Osteoblast (primary cell): ENCODE data around the gene AFDN. TPM values are rescaled to one million over a fixed set of nuclear protein-coding genes. Genes with fewer than 3 reads are reported as not detected.

Source experiments
- DNase-seq: peaks from one replicate; pipeline ENCODE4 v3.0.0; 2011; ENCODE audit warnings: low spot score, mixed read lengths; ENCODE audit not compliant: insufficient read length; ENCODE audit errors: missing footprints
- H2AFZ ChIP-seq: 2 replicates; pipeline ENCODE4 v1.6.0; 2011; ENCODE audit warnings: mild to moderate bottlenecking, low read length
- H3K27ac ChIP-seq: 2 replicates; pipeline ENCODE4 v1.5.1; 2011; ENCODE audit warnings: mild to moderate bottlenecking, low read depth, low read length, moderate library complexity
- H3K27me3 ChIP-seq: 2 replicates; pipeline ENCODE4 v1.6.0; 2012; ENCODE audit warnings: mild to moderate bottlenecking, control low read depth, inconsistent platforms, low read length, moderate library complexity; ENCODE audit not compliant: insufficient read depth
- H3K36me3 ChIP-seq: 2 replicates; pipeline ENCODE4 v1.5.1; 2011; ENCODE audit warnings: mild to moderate bottlenecking, low read length, control low read depth, moderate library complexity; ENCODE audit not compliant: insufficient read depth
- H3K4me1 ChIP-seq: 2 replicates; pipeline ENCODE4 v1.5.1; 2011; ENCODE audit warnings: mild to moderate bottlenecking, low read length, control low read depth, moderate library complexity; ENCODE audit not compliant: insufficient read depth
- H3K4me2 ChIP-seq: 2 replicates; pipeline ENCODE4 v1.6.0; 2011; ENCODE audit warnings: mild to moderate bottlenecking, low read length; ENCODE audit not compliant: insufficient read depth
- H3K4me3 ChIP-seq: fragments of 200-600 bp; sonication (generic); 3 replicates; pipeline ENCODE4 v1.5.1; 2012; ENCODE audit warnings: mild to moderate bottlenecking, low read length, inconsistent platforms; ENCODE audit not compliant: insufficient read depth
- H3K79me2 ChIP-seq: 2 replicates; pipeline ENCODE4 v1.6.0; 2012; ENCODE audit warnings: mild to moderate bottlenecking, low read length, control low read depth, inconsistent platforms; ENCODE audit not compliant: insufficient read depth
- H3K9me3 ChIP-seq: 2 replicates; pipeline ENCODE4 v1.5.1; 2011; ENCODE audit warnings: low read depth, low read length, control low read depth
- H4K20me1 ChIP-seq: 2 replicates; pipeline ENCODE4 v1.6.0; 2012; ENCODE audit warnings: mild to moderate bottlenecking, low read length, control low read depth; ENCODE audit not compliant: insufficient read depth
- CTCF ChIP-seq: IDR thresholded peaks from 2 replicates; pipeline ENCODE4 v1.5.1; 2011; ENCODE audit warnings: mild to moderate bottlenecking, low read depth, low read length, moderate library complexity; ENCODE audit errors: extremely low read depth
- total RNA-seq: library from RNA; depleted of rRNA; stranded (reverse); fragments of >200 nt; gene quantifications from 2 replicates; pipeline ENCODE4 v1.2.3, GENCODE V29; 2012

Gene AFDN
- total RNA-seq, 1 donor: 52.5 TPM

- Histone ChIP-seq H4K20me1 (no peaks in the 10 kb centered on the region), H3K4me2 (no peak overlapping the region), H3K27me3 (no peaks in the 10 kb centered on the region), H3K9me3 (no peaks in the 10 kb centered on the region), H3K4me1 (peaks cover 8% of the 10 kb centered on the region), H3K4me3 (no peak overlapping the region), H2AFZ (no peak overlapping the region), H3K36me3 (peaks cover 2% of the 10 kb centered on the region), H3K27ac (no peak overlapping the region), H3K79me2 (no peaks in the 10 kb centered on the region)
- no peak for DNase-seq
- TF ChIP-seq CTCF: no peak
Observed at GRCh38 chr6:167957626-167958025, 130.9 kb downstream of the AFDN start.

GRCh38 chr6:167960579-167960978 lies 133.9 kb downstream of the AFDN start:
- Histone ChIP-seq H3K79me2 (no peaks in the 10 kb centered on the region), H2AFZ (no peak overlapping the region), H3K36me3 (peaks cover 11% of the 10 kb centered on the region)

GRCh38 chr6:167962711-167963110 lies 136.0 kb downstream of the AFDN start:
- H3K36me3 ChIP-seq: peaks cover 19% of the 10 kb centered on the region
- no peaks in the 10 kb centered on the region for H3K4me1 ChIP-seq
- H3K27me3 ChIP-seq: no peaks in the 10 kb centered on the region
- H3K9me3 ChIP-seq: no peaks in the 10 kb centered on the region
- H3K27ac ChIP-seq: no peak overlapping the region
- H4K20me1 ChIP-seq: no peaks in the 10 kb centered on the region
- no peak overlapping the region for H3K4me2 ChIP-seq
- no peak for TF ChIP-seq CTCF
- H3K79me2 ChIP-seq: no peaks in the 10 kb centered on the region
- H2AFZ ChIP-seq: no peak overlapping the region
- DNase-seq: no peak
- H3K4me3 ChIP-seq: no peak overlapping the region

More at GRCh38 chr6:167960579-167960978, 133.9 kb downstream of the AFDN start:
- TF ChIP-seq CTCF: no peak
- H3K4me3 ChIP-seq: no peak overlapping the region
- H3K9me3 ChIP-seq: no peaks in the 10 kb centered on the region
- no peaks in the 10 kb centered on the region for H4K20me1 ChIP-seq
- H3K27me3 ChIP-seq: no peaks in the 10 kb centered on the region
- H3K4me1 ChIP-seq: peaks cover 8% of the 10 kb centered on the region
- no peak for DNase-seq
- no peak overlapping the region for H3K27ac ChIP-seq
- H3K4me2 ChIP-seq: no peak overlapping the region

- DNase-seq: no peak
- no peak for TF ChIP-seq CTCF
- Histone ChIP-seq H4K20me1 (no peaks in the 10 kb centered on the region), H3K79me2 (no peaks in the 10 kb centered on the region), H3K4me3 (no peak overlapping the region), H3K36me3 (peaks cover 19% of the 10 kb centered on the region), H3K27me3 (no peaks in the 10 kb centered on the region), H2AFZ (no peak overlapping the region), H3K27ac (no peak overlapping the region), H3K4me2 (no peak overlapping the region), H3K9me3 (no peaks in the 10 kb centered on the region), H3K4me1 (no peaks in the 10 kb centered on the region)
Observed at GRCh38 chr6:167963589-167964057, 136.9 kb downstream of the AFDN start.
